Sigmoid colon (tissue), 7 donors: Measurements from ENCODE around the gene ADORA1. TPM values are rescaled to one million over a fixed set of nuclear protein-coding genes. Genes with fewer than 3 reads are reported as not detected.

Source experiments
- DNase-seq: peaks from one replicate; pipeline ENCODE4 v3.0.0-alpha.2; 2019
- H3K27ac ChIP-seq, 4 donors: fragments of 200-600 bp; sonication (generic); one replicate each; pipeline ENCODE4 v1.5.1; 2016 to 2019; ENCODE audit warnings: mild to moderate bottlenecking in 1 of 4
- H3K27me3 ChIP-seq, 3 donors: fragments of 200-600 bp; sonication (generic); one replicate each; pipeline ENCODE4 v1.5.1; 2019; ENCODE audit warnings: mild to moderate bottlenecking in 1 of 3
- H3K36me3 ChIP-seq, 4 donors: fragments of 200-600 bp; sonication (generic); one replicate each; pipeline ENCODE4 v1.5.1; 2016 to 2019
- H3K4me1 ChIP-seq, 4 donors: fragments of 200-600 bp; sonication (generic); one replicate each; pipeline ENCODE4 v1.5.1; 2017 to 2019
- H3K4me3 ChIP-seq, 4 donors: fragments of 200-600 bp; sonication (generic); one replicate each; pipeline ENCODE4 v1.5.1; 2017 to 2019; ENCODE audit warnings: mild to moderate bottlenecking in 2 of 4, moderate library complexity in 1 of 4
- H3K9me3 ChIP-seq, 4 donors: fragments of 200-600 bp in 3 of 4; sonication (generic) in 3 of 4; one replicate each; pipeline versions ENCODE4 v1.5.1 to v1.6.1; 2013 to 2019
- CTCF ChIP-seq, 4 experiments: fragments of 450-650 bp in 3 of 4; fragments of 200-600 bp in 1 of 4; IDR thresholded peaks; one replicate each; pipeline ENCODE4 v1.5.1; 2016 to 2019; ENCODE audit warnings: antibody characterized with exemption in 4 of 4, mild to moderate bottlenecking in 3 of 4, moderate library complexity in 2 of 4
- EP300 ChIP-seq, 4 donors: sonication (generic); formaldehyde crosslinking; IDR thresholded peaks; one replicate each; pipeline ENCODE4 v1.6.1; 2017; ENCODE audit warnings: antibody characterized with exemption in 4 of 4
- POLR2A ChIP-seq, 2 donors: fragments of 450-650 bp; IDR thresholded peaks; one replicate each; pipeline ENCODE4 v1.6.1; 2016; ENCODE audit warnings: antibody characterized with exemption in 2 of 2, mild to moderate bottlenecking in 2 of 2, moderate library complexity in 2 of 2
- POLR2AphosphoS5 ChIP-seq, 4 donors: sonication (generic); formaldehyde crosslinking; IDR thresholded peaks; one replicate each; pipeline ENCODE4 v1.6.1; 2017; ENCODE audit warnings: antibody characterized with exemption in 4 of 4
- WGBS, 2 donors: extraction: QIAGEN DNeasy Blood & Tissue Kit; methylation state at CpG; one replicate each; pipeline ENCODE4 v1.1.7; 2013; 5-methylcytosine and 5-hydroxymethylcytosine counted together
- intact Hi-C: fragments of 100-400 bp; cut with DNase I; formaldehyde crosslinking; loops from one replicate; pipeline ENCODE4 v1.15.1; 2023
- polyA plus RNA-seq, 3 donors: library from polyadenylated mRNA; stranded (reverse); fragments of 200-250 nt; gene quantifications; one replicate each; pipeline ENCODE4 v1.2.3, GENCODE V29; 2013
- total RNA-seq, 4 donors: library from RNA; depleted of rRNA; stranded (reverse); fragments of >200 nt; gene quantifications; one replicate each; pipeline ENCODE4 v1.1.0, GENCODE V29; 2016
- donor health status: healthy with polysubstance abuse.
- donor health status: Bipolar disorder and iron deficiency.
- donor health status: healthy.

The ADORA1 gene
- total and polyA plus RNA-seq, 7 donors = 0.33 to 1.3 (median 1.0) TPM; not detected in 3

GRCh38 chr1:203199481-203199815, 71.9 kb downstream of the ADORA1 start:
- intact Hi-C loops = no loop called here
- TF ChIP-seq POLR2AphosphoS5 (IDR thresholded peaks at IDR 0.05) = no peak
- TF ChIP-seq EP300 (IDR thresholded peaks at IDR 0.05) = no peak
- TF ChIP-seq POLR2A (IDR thresholded peaks at IDR 0.05) = no peak
- Histone ChIP-seq H3K36me3 (no peaks in the 10 kb centered on the region), H3K4me3 (no peak overlapping the region), H3K4me1 (no peaks in the 10 kb centered on the region), H3K9me3 (no peaks in the 10 kb centered on the region), H3K27me3 (no peaks in the 10 kb centered on the region), H3K27ac (peak overlapping the region; percentile 36 to 66 (median 47))
- WGBS, 2 donors = 88 to 91% methylated on average over 6 of the region's 6 CpGs
- peak; percentile 50 for DNase-seq

GRCh38 chr1:203199816-203200571, 72.5 kb downstream of the ADORA1 start:
- H3K4me1 ChIP-seq = no peaks in the 10 kb centered on the region
- no peaks in the 10 kb centered on the region for H3K36me3 ChIP-seq
- H3K4me3 ChIP-seq = no peak overlapping the region
- no peaks in the 10 kb centered on the region for H3K27me3 ChIP-seq
- WGBS, 2 donors = 69 to 70% methylated on average over 8 of the region's 8 CpGs
- peak; percentile 72 for DNase-seq
- no peaks in the 10 kb centered on the region for H3K9me3 ChIP-seq
- peak overlapping the region; percentile 36 to 66 (median 47) for H3K27ac ChIP-seq
- peak in 2 of 4 donors; percentile 21 to 43 for TF ChIP-seq POLR2AphosphoS5 (IDR thresholded peaks at IDR 0.05)
- TF ChIP-seq CTCF (IDR thresholded peaks at IDR 0.05) = no peak
- intact Hi-C loops = no loop called here

- intact Hi-C loops = no loop called here
- 61 to 62% methylated on average over 1 of the region's 1 CpG for WGBS, 2 donors
- H3K36me3 ChIP-seq = no peaks in the 10 kb centered on the region
- H3K4me3 ChIP-seq = no peak overlapping the region
- no peaks in the 10 kb centered on the region for H3K9me3 ChIP-seq
- H3K4me1 ChIP-seq = no peaks in the 10 kb centered on the region
- peak overlapping the region in 3 of 4 donors; percentile 42 to 66 (median 52) for H3K27ac ChIP-seq
- DNase-seq = peak; percentile 27
- TF ChIP-seq POLR2AphosphoS5 (IDR thresholded peaks at IDR 0.05) = no peak
- no peak for TF ChIP-seq POLR2A (IDR thresholded peaks at IDR 0.05)
- no peak for TF ChIP-seq CTCF (IDR thresholded peaks at IDR 0.05)
- TF ChIP-seq EP300 (IDR thresholded peaks at IDR 0.05) = no peak
- H3K27me3 ChIP-seq = no peaks in the 10 kb centered on the region
Observed at GRCh38 chr1:203200916-203201315, 73.4 kb downstream of the ADORA1 start.

GRCh38 chr1:203201516-203202205, 74.1 kb downstream of the ADORA1 start:
- Histone ChIP-seq H3K4me3 (no peak overlapping the region), H3K27me3 (no peaks in the 10 kb centered on the region), H3K4me1 (no peaks in the 10 kb centered on the region), H3K9me3 (no peaks in the 10 kb centered on the region), H3K27ac (peak overlapping the region in 2 of 4 donors; percentile 21 to 69), H3K36me3 (no peaks in the 10 kb centered on the region)
- 80 to 84% methylated on average over 10 of the region's 10 CpGs for WGBS, 2 donors
- no peak for TF ChIP-seq POLR2A (IDR thresholded peaks at IDR 0.05)
- no peak for TF ChIP-seq EP300 (IDR thresholded peaks at IDR 0.05)
- no peak for TF ChIP-seq POLR2AphosphoS5 (IDR thresholded peaks at IDR 0.05)
- no peak for TF ChIP-seq CTCF (IDR thresholded peaks at IDR 0.05)
- intact Hi-C loops = no loop called here
- DNase-seq = peak; percentile 14

- Histone ChIP-seq H3K9me3 (no peaks in the 10 kb centered on the region), H3K36me3 (no peaks in the 10 kb centered on the region), H3K27ac (peak overlapping the region; percentile 7 to 69 (median 30)), H3K27me3 (no peaks in the 10 kb centered on the region), H3K4me1 (no peaks in the 10 kb centered on the region), H3K4me3 (no peak overlapping the region)
- WGBS, 2 donors = 79% methylated on average over 15 of the region's 15 CpGs
- peak; percentile 85 for DNase-seq
- intact Hi-C loops = no loop called here
- TF ChIP-seq POLR2AphosphoS5 (IDR thresholded peaks at IDR 0.05) (peak; percentile 13 to 61 (median 37)), POLR2A (IDR thresholded peaks at IDR 0.05) (no peak), EP300 (IDR thresholded peaks at IDR 0.05) (no peak)
Observed at GRCh38 chr1:203202431-203203245, 75.1 kb downstream of the ADORA1 start.
